KMS-11 (cell line): ENCODE results near the gene ELMO1.

ENCODE experiments used
- H2AFZ ChIP-seq: fragments of 200-600 bp; sonication (generic); 2 replicates; pipeline ENCODE4 v1.6.1; 2016; ENCODE audit warnings: antibody characterized with exemption, mixed run types, low read depth
- H3K27ac ChIP-seq: fragments of 200-600 bp; sonication (generic); 2 replicates; pipeline ENCODE4 v1.6.1; 2016; ENCODE audit warnings: mild to moderate bottlenecking, mixed run types
- H3K27me3 ChIP-seq: fragments of 200-600 bp; sonication (generic); 2 replicates; pipeline ENCODE4 v1.6.1; 2017; ENCODE audit warnings: mild to moderate bottlenecking, low read depth, mixed run types, moderate library complexity; ENCODE audit not compliant: insufficient read depth
- H3K36me3 ChIP-seq: fragments of 200-600 bp; sonication (generic); 2 replicates; pipeline ENCODE4 v1.6.1; 2017; ENCODE audit warnings: mild to moderate bottlenecking, mixed run types; ENCODE audit not compliant: insufficient read depth
- H3K4me1 ChIP-seq: fragments of 200-600 bp; sonication (generic); 2 replicates; pipeline ENCODE4 v1.6.1; 2016; ENCODE audit warnings: mild to moderate bottlenecking, low read depth, mixed run types; ENCODE audit not compliant: poor library complexity, severe bottlenecking
- H3K4me2 ChIP-seq: fragments of 200-600 bp; sonication (generic); 2 replicates; pipeline ENCODE4 v1.7.0; 2016; ENCODE audit warnings: mild to moderate bottlenecking, mixed run types
- H3K4me3 ChIP-seq: fragments of 200-600 bp; sonication (generic); IDR thresholded peaks from 2 replicates; pipeline ENCODE4 v1.6.1; 2017; ENCODE audit warnings: low read depth, low read length, mixed read lengths; ENCODE audit not compliant: insufficient read depth
- H3K79me2 ChIP-seq: fragments of 200-600 bp; sonication (generic); 2 replicates; pipeline ENCODE4 v1.6.1; 2016; ENCODE audit warnings: low read depth, mixed run types; ENCODE audit not compliant: insufficient read depth
- H3K9ac ChIP-seq: fragments of 200-600 bp; sonication (generic); 2 replicates; pipeline ENCODE4 v1.6.1; 2016; ENCODE audit warnings: mild to moderate bottlenecking, mixed run types
- H4K20me1 ChIP-seq: fragments of 200-600 bp; sonication (generic); 2 replicates; pipeline ENCODE4 v1.6.1; 2016; ENCODE audit warnings: mild to moderate bottlenecking, mixed run types; ENCODE audit not compliant: insufficient read depth
- CTCF ChIP-seq: fragments of 200-600 bp; sonication (generic); conservative IDR thresholded peaks from 2 replicates; pipeline ENCODE4 v1.6.1; 2017; ENCODE audit warnings: low read depth, mild to moderate bottlenecking, antibody characterized with exemption, low read length, moderate library complexity, mixed read lengths

ELMO1 gene

GRCh38 chr7:37409461-37409860 lies 39.2 kb downstream of the ELMO1 start:
- TF ChIP-seq CTCF = no peak
- Histone ChIP-seq H2AFZ (no peak overlapping the region), H3K27me3 (no peaks in the 10 kb centered on the region), H3K36me3 (no peaks in the 10 kb centered on the region), H3K4me1 (no peaks in the 10 kb centered on the region), H3K79me2 (no peaks in the 10 kb centered on the region), H3K4me3 (no peak overlapping the region), H3K27ac (no peak overlapping the region), H4K20me1 (no peaks in the 10 kb centered on the region), H3K9ac (no peak overlapping the region), H3K4me2 (no peak overlapping the region)

- no peak overlapping the region for H3K4me2 ChIP-seq
- H3K9ac ChIP-seq = no peak overlapping the region
- no peaks in the 10 kb centered on the region for H3K27me3 ChIP-seq
- H3K27ac ChIP-seq = no peak overlapping the region
- no peak for TF ChIP-seq CTCF
- H3K4me3 ChIP-seq = no peak overlapping the region
- no peaks in the 10 kb centered on the region for H3K4me1 ChIP-seq
- no peaks in the 10 kb centered on the region for H4K20me1 ChIP-seq
- H3K79me2 ChIP-seq = no peaks in the 10 kb centered on the region
- no peaks in the 10 kb centered on the region for H3K36me3 ChIP-seq
- no peak overlapping the region for H2AFZ ChIP-seq
Observed at GRCh38 chr7:37408291-37409228, 40.1 kb downstream of the ELMO1 start.

GRCh38 chr7:37405603-37406122 lies 43.0 kb downstream of the ELMO1 start:
- Histone ChIP-seq H3K36me3 (no peaks in the 10 kb centered on the region), H3K4me3 (no peak overlapping the region), H4K20me1 (no peaks in the 10 kb centered on the region)

GRCh38 chr7:37405128-37405527 lies 43.5 kb downstream of the ELMO1 start:
- H3K9ac ChIP-seq = no peak overlapping the region
- H3K36me3 ChIP-seq = no peaks in the 10 kb centered on the region
- no peak overlapping the region for H3K27ac ChIP-seq
- H3K4me3 ChIP-seq = no peak overlapping the region
- no peak overlapping the region for H2AFZ ChIP-seq
- TF ChIP-seq CTCF = no peak
- no peaks in the 10 kb centered on the region for H3K4me1 ChIP-seq
- H3K27me3 ChIP-seq = no peaks in the 10 kb centered on the region
- H3K4me2 ChIP-seq = no peak overlapping the region
- H4K20me1 ChIP-seq = no peaks in the 10 kb centered on the region
- H3K79me2 ChIP-seq = no peaks in the 10 kb centered on the region

More at GRCh38 chr7:37405603-37406122, 43.0 kb downstream of the ELMO1 start:
- Histone ChIP-seq H3K4me2 (no peak overlapping the region), H2AFZ (no peak overlapping the region), H3K27me3 (no peaks in the 10 kb centered on the region), H3K79me2 (no peaks in the 10 kb centered on the region), H3K4me1 (no peaks in the 10 kb centered on the region), H3K9ac (no peak overlapping the region), H3K27ac (no peak overlapping the region)
- TF ChIP-seq CTCF = no peak
